Measurements from ENCODE around the gene ZNF148. TPM values are rescaled to one million over a fixed set of nuclear protein-coding genes. Genes with fewer than 3 reads are reported as not detected.

The ZNF148 gene
- polyA plus RNA-seq, 2 of the 4 experiments (the other 2 are of a cell fraction): 9.9 to 26.5 TPM

DNA sequence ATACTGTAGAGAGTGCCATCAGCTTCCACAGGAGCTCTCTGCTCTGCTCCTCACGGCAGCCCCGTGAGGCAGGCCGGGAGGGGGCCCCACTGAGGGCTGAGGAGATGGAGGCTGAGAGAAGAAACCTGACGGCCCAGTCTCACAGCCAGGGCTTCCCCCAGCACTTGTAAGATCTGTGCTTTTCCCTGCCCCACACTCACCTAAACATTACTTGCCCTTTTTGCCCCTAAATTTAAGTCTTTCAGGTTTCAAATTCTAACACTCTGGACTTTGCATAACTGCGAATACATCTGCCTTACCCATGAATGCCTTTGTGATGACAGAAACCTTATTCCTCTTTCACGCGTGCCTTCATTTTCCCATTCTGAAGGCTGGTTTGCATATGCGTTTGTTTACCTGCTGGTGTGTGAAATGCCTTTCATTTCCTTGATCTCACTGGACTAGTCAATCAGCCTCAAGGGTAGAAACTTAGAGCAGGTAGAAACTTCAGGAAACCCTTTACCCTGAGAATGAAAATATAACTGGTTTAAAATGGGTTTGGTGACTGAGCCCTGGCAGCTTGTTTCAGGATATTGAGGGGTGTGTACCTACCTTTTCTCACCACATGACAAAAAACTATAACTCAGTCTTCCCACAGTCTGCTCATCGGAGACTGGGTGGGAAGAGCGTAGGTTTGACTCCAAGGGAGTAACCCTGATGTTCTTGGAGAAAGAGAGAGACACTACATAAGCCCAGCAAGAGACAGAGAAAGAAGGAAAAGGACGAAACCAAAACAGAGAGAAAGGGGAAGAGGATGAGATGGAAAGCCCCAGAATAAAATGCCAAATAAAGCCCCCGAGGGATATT, 182.7 kb downstream of the ZNF148 start:
- Histone ChIP-seq H3K4me3 (no peak overlapping the region), H3K27ac (no peak overlapping the region), H3K4me2 (no peak overlapping the region), H3K4me1 (no peaks in the 10 kb centered on the region), H3K9me3 (no peaks in the 10 kb centered on the region)
- WGBS (ENCODE audit: missing lambda C conversion rate): 74% methylated on average over 12 of the region's 12 CpGs
- ChIA-PET CTCF (no interaction called here), POLR2A (interaction anchor here (0.6 kb wide), 1 partner anchor 317 kb away, joined by 4 read pairs; no protein-coding TSS in a partner anchor)
- DNase-seq (ENCODE audit: low read depth in 1 of 2, low spot score in 1 of 2) (no peak), FAIRE-seq (no peak), ATAC-seq (peak in 1 of 2 experiments; percentile 61; a peak in 2 of 6 replicates)
- TF ChIP-seq HDAC2 (IDR thresholded peaks at IDR 0.05): no peak
- TF ChIP-seq HOXB13 (CRISPR knock-in tag; IDR thresholded peaks at IDR 0.05; ENCODE audit: low read depth): no peak
- TF ChIP-seq NR3C1 (IDR thresholded peaks at IDR 0.05): no peak
- TF ChIP-seq, protein P1, sequence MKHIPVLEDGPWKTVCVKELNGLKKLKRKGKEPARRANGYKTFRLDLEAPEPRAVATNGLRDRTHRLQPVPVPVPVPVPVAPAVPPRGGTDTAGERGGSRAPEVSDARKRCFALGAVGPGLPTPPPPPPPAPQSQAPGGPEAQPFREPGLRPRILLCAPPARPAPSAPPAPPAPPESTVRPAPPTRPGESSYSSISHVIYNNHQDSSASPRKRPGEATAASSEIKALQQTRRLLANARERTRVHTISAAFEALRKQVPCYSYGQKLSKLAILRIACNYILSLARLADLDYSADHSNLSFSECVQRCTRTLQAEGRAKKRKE (CRISPR knock-in tag; IDR thresholded peaks at IDR 0.05; ENCODE audit: low read depth): no peak
- TF ChIP-seq ESRRA (IDR thresholded peaks at IDR 0.05; ENCODE audit: borderline replicate concordance, low read length): no peak
- no peak for TF ChIP-seq RFX5 (IDR thresholded peaks at IDR 0.05)
- TF ChIP-seq MYC (IDR thresholded peaks at IDR 0.05; ENCODE audit: borderline replicate concordance, low read length): no peak
- TF ChIP-seq NPAS2 (CRISPR knock-in tag; IDR thresholded peaks at IDR 0.05; ENCODE audit: borderline replicate concordance): no peak
- TF ChIP-seq JUN (IDR thresholded peaks at IDR 0.05): no peak
- TF ChIP-seq, protein P2, sequence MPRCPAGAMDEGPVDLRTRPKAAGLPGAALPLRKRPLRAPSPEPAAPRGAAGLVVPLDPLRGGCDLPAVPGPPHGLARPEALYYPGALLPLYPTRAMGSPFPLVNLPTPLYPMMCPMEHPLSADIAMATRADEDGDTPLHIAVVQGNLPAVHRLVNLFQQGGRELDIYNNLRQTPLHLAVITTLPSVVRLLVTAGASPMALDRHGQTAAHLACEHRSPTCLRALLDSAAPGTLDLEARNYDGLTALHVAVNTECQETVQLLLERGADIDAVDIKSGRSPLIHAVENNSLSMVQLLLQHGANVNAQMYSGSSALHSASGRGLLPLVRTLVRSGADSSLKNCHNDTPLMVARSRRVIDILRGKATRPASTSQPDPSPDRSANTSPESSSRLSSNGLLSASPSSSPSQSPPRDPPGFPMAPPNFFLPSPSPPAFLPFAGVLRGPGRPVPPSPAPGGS (IDR thresholded peaks at IDR 0.05): no peak
- no peak for TF ChIP-seq POLR2A (IDR thresholded peaks at IDR 0.05; ENCODE audit: low read length)
- TF ChIP-seq FOXS1 (CRISPR knock-in tag; IDR thresholded peaks at IDR 0.05): no peak
- TF ChIP-seq, protein P3, sequence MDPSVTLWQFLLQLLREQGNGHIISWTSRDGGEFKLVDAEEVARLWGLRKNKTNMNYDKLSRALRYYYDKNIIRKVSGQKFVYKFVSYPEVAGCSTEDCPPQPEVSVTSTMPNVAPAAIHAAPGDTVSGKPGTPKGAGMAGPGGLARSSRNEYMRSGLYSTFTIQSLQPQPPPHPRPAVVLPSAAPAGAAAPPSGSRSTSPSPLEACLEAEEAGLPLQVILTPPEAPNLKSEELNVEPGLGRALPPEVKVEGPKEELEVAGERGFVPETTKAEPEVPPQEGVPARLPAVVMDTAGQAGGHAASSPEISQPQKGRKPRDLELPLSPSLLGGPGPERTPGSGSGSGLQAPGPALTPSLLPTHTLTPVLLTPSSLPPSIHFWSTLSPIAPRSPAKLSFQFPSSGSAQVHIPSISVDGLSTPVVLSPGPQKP (IDR thresholded peaks at IDR 0.05; ENCODE audit: low read depth, low read length): no peak
- no peak for TF ChIP-seq KDM5A (IDR thresholded peaks at IDR 0.05)
- TF ChIP-seq, protein P4, sequence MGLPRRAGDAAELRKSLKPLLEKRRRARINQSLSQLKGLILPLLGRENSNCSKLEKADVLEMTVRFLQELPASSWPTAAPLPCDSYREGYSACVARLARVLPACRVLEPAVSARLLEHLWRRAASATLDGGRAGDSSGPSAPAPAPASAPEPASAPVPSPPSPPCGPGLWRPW (IDR thresholded peaks at IDR 0.05): no peak
- no peak for TF ChIP-seq HOXB5 (CRISPR knock-in tag; IDR thresholded peaks at IDR 0.05)

DNA sequence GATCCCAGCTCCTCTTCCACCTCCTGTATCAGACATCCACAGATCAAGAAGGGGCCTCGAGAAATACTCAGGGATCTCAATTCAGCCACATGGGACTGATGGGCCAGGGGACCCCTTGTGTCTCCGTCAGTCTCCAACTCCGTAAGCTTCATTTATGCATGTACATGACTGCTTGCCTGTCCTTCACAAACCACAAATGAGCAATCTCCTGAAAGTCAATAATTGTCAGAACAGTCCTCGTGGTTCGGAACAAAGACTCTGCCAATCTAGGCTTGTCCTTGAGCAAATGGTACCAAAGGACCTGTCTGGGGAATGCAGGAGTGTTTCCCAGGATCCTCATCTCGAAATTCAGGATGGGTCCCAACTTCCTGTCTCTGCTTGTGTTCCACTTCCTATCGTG, 183.4 kb downstream of the ZNF148 start:
- WGBS (ENCODE audit: missing lambda C conversion rate): 78% methylated on average over 7 of the region's 7 CpGs
- ChIA-PET POLR2A (no interaction called here), CTCF (no interaction called here)
- Histone ChIP-seq H3K4me3 (no peak overlapping the region), H3K9me3 (no peaks in the 10 kb centered on the region), H3K4me1 (no peaks in the 10 kb centered on the region), H3K4me2 (no peak overlapping the region), H3K27ac (no peak overlapping the region)
- ATAC-seq: no peak
- TF ChIP-seq TP53 (CRISPR knock-in tag; IDR thresholded peaks at IDR 0.05) (no peak), ZSCAN20 (CRISPR knock-in tag; IDR thresholded peaks at IDR 0.05) (no peak)
- FAIRE-seq: no peak
- DNase-seq (ENCODE audit: low read depth in 1 of 2, low spot score in 1 of 2): no peak

DNA sequence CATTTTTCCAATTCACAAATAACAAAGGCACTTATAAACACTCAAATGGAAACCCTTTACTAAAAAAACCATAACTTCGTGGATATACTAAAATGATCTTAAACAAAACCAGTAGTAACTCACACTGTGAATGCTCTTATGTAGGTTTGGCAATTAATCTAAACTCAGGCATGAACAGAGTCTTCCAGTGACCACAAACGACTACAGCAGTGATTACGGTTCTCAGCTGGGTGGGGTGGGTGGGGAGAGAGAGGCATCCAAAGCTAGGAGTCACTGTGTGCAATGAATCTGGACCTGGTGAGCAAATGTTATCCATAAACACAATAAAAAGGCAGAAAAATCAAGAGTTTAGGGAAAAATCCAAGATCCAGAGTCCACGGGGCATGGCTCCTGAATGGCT, 183.9 kb downstream of the ZNF148 start:
- Histone ChIP-seq H3K4me3 (no peak overlapping the region), H3K4me1 (no peaks in the 10 kb centered on the region), H3K4me2 (no peak overlapping the region), H3K27ac (no peak overlapping the region), H3K9me3 (no peaks in the 10 kb centered on the region)
- CTCF ChIA-PET: no interaction called here
- no peak for ATAC-seq
- no peak for DNase-seq (ENCODE audit: low read depth in 1 of 2, low spot score in 1 of 2)
- TF ChIP-seq PHF8 (IDR thresholded peaks at IDR 0.05; ENCODE audit: borderline replicate concordance, low read depth): no peak
- no peak for TF ChIP-seq SMC3 (IDR thresholded peaks at IDR 0.05)
- TF ChIP-seq, protein P5, sequence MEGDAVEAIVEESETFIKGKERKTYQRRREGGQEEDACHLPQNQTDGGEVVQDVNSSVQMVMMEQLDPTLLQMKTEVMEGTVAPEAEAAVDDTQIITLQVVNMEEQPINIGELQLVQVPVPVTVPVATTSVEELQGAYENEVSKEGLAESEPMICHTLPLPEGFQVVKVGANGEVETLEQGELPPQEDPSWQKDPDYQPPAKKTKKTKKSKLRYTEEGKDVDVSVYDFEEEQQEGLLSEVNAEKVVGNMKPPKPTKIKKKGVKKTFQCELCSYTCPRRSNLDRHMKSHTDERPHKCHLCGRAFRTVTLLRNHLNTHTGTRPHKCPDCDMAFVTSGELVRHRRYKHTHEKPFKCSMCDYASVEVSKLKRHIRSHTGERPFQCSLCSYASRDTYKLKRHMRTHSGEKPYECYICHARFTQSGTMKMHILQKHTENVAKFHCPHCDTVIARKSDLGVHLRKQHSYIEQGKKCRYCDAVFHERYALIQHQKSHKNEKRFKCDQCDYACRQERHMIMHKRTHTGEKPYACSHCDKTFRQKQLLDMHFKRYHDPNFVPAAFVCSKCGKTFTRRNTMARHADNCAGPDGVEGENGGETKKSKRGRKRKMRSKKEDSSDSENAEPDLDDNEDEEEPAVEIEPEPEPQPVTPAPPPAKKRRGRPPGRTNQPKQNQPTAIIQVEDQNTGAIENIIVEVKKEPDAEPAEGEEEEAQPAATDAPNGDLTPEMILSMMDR (IDR thresholded peaks at IDR 0.05): no peak
- no peak for TF ChIP-seq EHF (CRISPR knock-in tag; IDR thresholded peaks at IDR 0.05)
- TF ChIP-seq FOXS1 (CRISPR knock-in tag; IDR thresholded peaks at IDR 0.05): no peak
- no peak for TF ChIP-seq SREBF2 (IDR thresholded peaks at IDR 0.05)
- TF ChIP-seq, protein P6, sequence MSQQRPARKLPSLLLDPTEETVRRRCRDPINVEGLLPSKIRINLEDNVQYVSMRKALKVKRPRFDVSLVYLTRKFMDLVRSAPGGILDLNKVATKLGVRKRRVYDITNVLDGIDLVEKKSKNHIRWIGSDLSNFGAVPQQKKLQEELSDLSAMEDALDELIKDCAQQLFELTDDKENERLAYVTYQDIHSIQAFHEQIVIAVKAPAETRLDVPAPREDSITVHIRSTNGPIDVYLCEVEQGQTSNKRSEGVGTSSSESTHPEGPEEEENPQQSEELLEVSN (IDR thresholded peaks at IDR 0.05; ENCODE audit: borderline replicate concordance, low read depth): no peak
- no peak for TF ChIP-seq TFCP2L1 (CRISPR knock-in tag; IDR thresholded peaks at IDR 0.05)
- TF ChIP-seq KDM1A (IDR thresholded peaks at IDR 0.05; ENCODE audit: low read depth): no peak
- TF ChIP-seq HEYL (CRISPR knock-in tag; IDR thresholded peaks at IDR 0.05): no peak
- TF ChIP-seq ZFP36 (IDR thresholded peaks at IDR 0.05; ENCODE audit: borderline replicate concordance, partially characterized antibody): no peak
- no peak for TF ChIP-seq POLR2AphosphoS2 (conservative IDR thresholded peaks at IDR 0.05; ENCODE audit: low read length)
- POLR2A ChIA-PET: no interaction called here
- FAIRE-seq: no peak
- 70% methylated on average over 4 of the region's 4 CpGs for WGBS (ENCODE audit: missing lambda C conversion rate)
